Peyer's patch (tissue), 4 donors: ENCODE measurements around the gene PPP1R26.

Source experiments
- POLR2A ChIP-seq, 2 donors: fragments of 450-650 bp; IDR thresholded peaks; one replicate each; pipeline ENCODE4 v1.5.1; 2017; ENCODE audit warnings: antibody characterized with exemption in 2 of 2, mild to moderate bottlenecking in 2 of 2, moderate library complexity in 2 of 2
- TF ChIP-seq, protein P1 (sequence below), 6 experiments: fragments of 450-650 bp in 4 of 6; fragments of 200-600 bp in 2 of 6; sonication (generic) in 1 of 6; IDR thresholded peaks; one replicate each; pipeline ENCODE4 v1.5.1; 2017 to 2019; ENCODE audit warnings: antibody characterized with exemption in 6 of 6, mild to moderate bottlenecking in 3 of 6, moderate library complexity in 1 of 6

DNA sequence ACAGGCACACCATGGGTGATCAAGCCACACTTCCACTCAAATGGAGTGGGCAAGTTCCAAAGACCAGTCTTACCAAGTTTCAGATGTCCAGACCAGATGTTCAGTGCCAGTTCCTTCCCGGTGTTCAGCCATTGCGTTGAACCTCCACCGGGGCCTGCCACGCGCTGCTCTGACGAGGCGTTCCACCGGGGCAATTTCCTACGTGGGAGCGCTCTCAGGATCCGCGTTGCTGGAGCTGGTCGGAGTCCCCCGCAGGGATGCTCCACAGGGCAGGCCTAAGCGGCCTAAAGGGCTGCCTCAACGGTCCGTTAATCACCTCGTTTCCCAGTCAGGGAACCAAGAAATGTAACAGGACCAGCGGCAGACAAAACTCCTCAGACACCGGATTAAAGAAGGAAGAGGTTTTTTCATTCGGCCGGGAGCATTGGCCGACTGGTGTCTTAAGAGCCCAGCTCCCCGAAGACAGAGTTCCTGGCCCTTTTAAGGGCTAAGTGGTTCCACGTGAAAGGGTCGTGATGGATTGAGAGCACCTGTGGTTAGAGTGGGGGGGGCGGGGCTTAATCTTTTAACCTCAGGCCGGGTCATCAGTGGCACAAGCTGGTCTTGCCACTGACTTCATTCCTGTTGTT lies 35.7 kb upstream of the PPP1R26 start:
- TF ChIP-seq, protein P1, sequence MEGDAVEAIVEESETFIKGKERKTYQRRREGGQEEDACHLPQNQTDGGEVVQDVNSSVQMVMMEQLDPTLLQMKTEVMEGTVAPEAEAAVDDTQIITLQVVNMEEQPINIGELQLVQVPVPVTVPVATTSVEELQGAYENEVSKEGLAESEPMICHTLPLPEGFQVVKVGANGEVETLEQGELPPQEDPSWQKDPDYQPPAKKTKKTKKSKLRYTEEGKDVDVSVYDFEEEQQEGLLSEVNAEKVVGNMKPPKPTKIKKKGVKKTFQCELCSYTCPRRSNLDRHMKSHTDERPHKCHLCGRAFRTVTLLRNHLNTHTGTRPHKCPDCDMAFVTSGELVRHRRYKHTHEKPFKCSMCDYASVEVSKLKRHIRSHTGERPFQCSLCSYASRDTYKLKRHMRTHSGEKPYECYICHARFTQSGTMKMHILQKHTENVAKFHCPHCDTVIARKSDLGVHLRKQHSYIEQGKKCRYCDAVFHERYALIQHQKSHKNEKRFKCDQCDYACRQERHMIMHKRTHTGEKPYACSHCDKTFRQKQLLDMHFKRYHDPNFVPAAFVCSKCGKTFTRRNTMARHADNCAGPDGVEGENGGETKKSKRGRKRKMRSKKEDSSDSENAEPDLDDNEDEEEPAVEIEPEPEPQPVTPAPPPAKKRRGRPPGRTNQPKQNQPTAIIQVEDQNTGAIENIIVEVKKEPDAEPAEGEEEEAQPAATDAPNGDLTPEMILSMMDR (IDR thresholded peaks at IDR 0.05) = no peak
- no peak for TF ChIP-seq POLR2A (IDR thresholded peaks at IDR 0.05)
